ENCODE results near the gene PLEK2. TPM values are rescaled to one million over a fixed set of nuclear protein-coding genes. Genes with fewer than 3 reads are reported as not detected.

Gene PLEK2
- polyA plus RNA-seq, 1 donor from 2014 or later, result not detected

DNA sequence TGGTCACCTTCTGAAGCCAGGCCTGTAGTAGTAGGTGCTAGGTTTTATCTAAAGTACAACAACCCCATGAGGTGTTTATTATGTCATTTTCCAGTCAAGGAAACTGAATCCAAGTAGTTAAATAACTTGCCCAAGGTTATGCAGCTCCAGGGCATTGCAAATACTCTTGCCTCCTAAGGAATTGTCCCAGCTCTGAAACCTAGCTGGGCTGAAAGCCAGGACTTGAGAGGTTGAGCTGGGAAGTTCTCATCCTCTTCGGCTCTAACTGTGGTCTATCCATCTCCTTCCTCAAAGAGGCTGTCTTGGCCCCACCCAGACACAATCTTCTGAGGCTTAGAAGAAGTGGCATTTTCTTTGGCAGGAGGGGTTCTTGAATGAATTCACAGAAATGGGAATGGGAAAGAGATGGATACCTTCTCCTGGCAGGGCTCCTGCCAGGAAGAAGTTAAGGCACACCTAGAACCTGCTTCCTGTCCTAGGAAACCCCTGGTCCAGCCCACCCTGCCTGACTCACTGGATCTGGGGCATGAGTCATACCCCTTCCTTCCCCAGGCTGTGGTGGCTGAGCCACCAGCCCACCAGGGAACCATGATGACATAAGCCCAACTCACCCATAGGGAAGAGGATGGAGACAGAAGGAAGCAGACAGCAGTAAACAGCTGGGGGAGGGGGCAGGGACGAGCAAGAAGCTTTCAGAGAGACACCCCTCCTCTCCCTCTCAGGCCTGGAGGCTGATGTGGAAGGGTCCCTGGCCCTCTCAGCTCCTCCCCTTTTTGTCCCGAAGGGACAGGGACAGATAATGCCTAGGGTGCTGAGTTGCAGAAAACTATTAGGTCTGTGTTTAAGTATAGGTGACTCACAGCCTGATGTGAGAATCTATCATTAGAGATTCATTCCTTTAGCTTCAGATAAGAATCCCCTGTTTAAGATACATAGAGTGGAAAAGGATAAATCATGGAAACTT lies 2.1 kb upstream of the PLEK2 start:
- Histone ChIP-seq H3K79me2 (replicated peaks; ENCODE audit: insufficient read depth, low read length) (no peaks in the 10 kb centered on the region), H3K27me3 (ENCODE audit: insufficient read depth, low read depth, low read length) (peaks cover 17% of the 10 kb centered on the region), H3K36me3 (ENCODE audit: insufficient read depth, low read length) (no peaks in the 10 kb centered on the region), H3K9me2 (ENCODE audit: insufficient read depth, low read length) (no peaks in the 10 kb centered on the region), H3K4me2 (ENCODE audit: low read length) (no peak overlapping the region), H3F3A (ENCODE audit: insufficient read depth, low read length, poor library complexity, severe bottlenecking) (no peaks in the 10 kb centered on the region), H3K4me3 (ENCODE audit: low read length) (no peak overlapping the region), H4K20me1 (ENCODE audit: insufficient read depth) (no peaks in the 10 kb centered on the region), H3K9me3 (ENCODE audit: low read length) (no peaks in the 10 kb centered on the region), H3K27ac (ENCODE audit: low read length) (no peak overlapping the region), H3K9ac (ENCODE audit: low read length) (no peak overlapping the region), H2AFZ (ENCODE audit: low read depth, low read length) (no peak overlapping the region)
- TF ChIP-seq, protein P1, sequence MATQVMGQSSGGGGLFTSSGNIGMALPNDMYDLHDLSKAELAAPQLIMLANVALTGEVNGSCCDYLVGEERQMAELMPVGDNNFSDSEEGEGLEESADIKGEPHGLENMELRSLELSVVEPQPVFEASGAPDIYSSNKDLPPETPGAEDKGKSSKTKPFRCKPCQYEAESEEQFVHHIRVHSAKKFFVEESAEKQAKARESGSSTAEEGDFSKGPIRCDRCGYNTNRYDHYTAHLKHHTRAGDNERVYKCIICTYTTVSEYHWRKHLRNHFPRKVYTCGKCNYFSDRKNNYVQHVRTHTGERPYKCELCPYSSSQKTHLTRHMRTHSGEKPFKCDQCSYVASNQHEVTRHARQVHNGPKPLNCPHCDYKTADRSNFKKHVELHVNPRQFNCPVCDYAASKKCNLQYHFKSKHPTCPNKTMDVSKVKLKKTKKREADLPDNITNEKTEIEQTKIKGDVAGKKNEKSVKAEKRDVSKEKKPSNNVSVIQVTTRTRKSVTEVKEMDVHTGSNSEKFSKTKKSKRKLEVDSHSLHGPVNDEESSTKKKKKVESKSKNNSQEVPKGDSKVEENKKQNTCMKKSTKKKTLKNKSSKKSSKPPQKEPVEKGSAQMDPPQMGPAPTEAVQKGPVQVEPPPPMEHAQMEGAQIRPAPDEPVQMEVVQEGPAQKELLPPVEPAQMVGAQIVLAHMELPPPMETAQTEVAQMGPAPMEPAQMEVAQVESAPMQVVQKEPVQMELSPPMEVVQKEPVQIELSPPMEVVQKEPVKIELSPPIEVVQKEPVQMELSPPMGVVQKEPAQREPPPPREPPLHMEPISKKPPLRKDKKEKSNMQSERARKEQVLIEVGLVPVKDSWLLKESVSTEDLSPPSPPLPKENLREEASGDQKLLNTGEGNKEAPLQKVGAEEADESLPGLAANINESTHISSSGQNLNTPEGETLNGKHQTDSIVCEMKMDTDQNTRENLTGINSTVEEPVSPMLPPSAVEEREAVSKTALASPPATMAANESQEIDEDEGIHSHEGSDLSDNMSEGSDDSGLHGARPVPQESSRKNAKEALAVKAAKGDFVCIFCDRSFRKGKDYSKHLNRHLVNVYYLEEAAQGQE (IDR thresholded peaks at IDR 0.05; ENCODE audit: borderline replicate concordance), result no peak

- Histone ChIP-seq H3K79me2 (replicated peaks; ENCODE audit: insufficient read depth, low read length) (no peaks in the 10 kb centered on the region), H3F3A (ENCODE audit: insufficient read depth, low read length, poor library complexity, severe bottlenecking) (no peaks in the 10 kb centered on the region), H3K9me3 (ENCODE audit: low read length) (no peaks in the 10 kb centered on the region), H3K9ac (ENCODE audit: low read length) (no peak overlapping the region), H3K4me2 (ENCODE audit: low read length) (no peak overlapping the region), H3K27me3 (ENCODE audit: insufficient read depth, low read depth, low read length) (peaks cover 17% of the 10 kb centered on the region), H3K4me3 (ENCODE audit: low read length) (no peak overlapping the region), H4K20me1 (ENCODE audit: insufficient read depth) (no peaks in the 10 kb centered on the region), H3K27ac (ENCODE audit: low read length) (no peak overlapping the region), H3K36me3 (ENCODE audit: insufficient read depth, low read length) (no peaks in the 10 kb centered on the region), H3K9me2 (ENCODE audit: insufficient read depth, low read length) (no peaks in the 10 kb centered on the region), H2AFZ (ENCODE audit: low read depth, low read length) (no peak overlapping the region)
- TF ChIP-seq TAF1 (IDR thresholded peaks at IDR 0.05; ENCODE audit: low read depth) (no peak), CTCF (IDR thresholded peaks at IDR 0.05; ENCODE audit: poor library complexity, severe bottlenecking) (no peak), RAD21 (conservative IDR thresholded peaks at IDR 0.05) (no peak)
These were observed 595 bp downstream of the PLEK2 start for GRCh38 chr14:67411370-67411769.

DNA sequence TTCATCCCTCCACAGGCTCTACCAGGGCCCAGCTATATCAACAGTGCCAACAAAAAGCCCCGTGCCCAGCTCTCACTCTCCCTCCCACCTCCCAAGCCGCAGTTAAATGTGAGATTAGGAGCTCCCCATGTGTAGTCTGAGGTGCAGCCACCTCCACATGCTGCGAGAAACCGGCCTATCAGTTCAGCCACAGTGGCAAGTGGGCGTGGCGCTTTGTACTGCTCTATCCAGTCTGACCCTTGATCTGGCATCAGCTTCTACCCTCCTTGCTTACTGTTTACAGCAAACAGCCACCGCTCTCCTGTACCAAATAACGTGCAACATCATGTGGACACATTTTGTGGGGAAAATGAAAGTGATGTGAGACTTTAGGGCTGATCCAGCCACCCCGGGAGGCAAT lies 1.7 kb downstream of the PLEK2 start:
- Histone ChIP-seq H3K27ac (ENCODE audit: low read length) (no peak overlapping the region), H3K27me3 (ENCODE audit: insufficient read depth, low read depth, low read length) (peaks cover 17% of the 10 kb centered on the region), H3K9me2 (ENCODE audit: insufficient read depth, low read length) (no peaks in the 10 kb centered on the region), H3K4me3 (ENCODE audit: low read length) (no peak overlapping the region), H3K79me2 (replicated peaks; ENCODE audit: insufficient read depth, low read length) (no peaks in the 10 kb centered on the region), H3F3A (ENCODE audit: insufficient read depth, low read length, poor library complexity, severe bottlenecking) (no peaks in the 10 kb centered on the region), H3K9ac (ENCODE audit: low read length) (no peak overlapping the region), H4K20me1 (ENCODE audit: insufficient read depth) (no peaks in the 10 kb centered on the region), H2AFZ (ENCODE audit: low read depth, low read length) (no peak overlapping the region), H3K4me2 (ENCODE audit: low read length) (no peak overlapping the region), H3K36me3 (ENCODE audit: insufficient read depth, low read length) (no peaks in the 10 kb centered on the region), H3K9me3 (ENCODE audit: low read length) (no peaks in the 10 kb centered on the region)
- no peak for TF ChIP-seq MXI1 (conservative IDR thresholded peaks at IDR 0.05; ENCODE audit: poor library complexity, severe bottlenecking)
- TF ChIP-seq EP300 (conservative IDR thresholded peaks at IDR 0.05; ENCODE audit: poor library complexity, severe bottlenecking), result no peak
- no peak for TF ChIP-seq RAD21 (conservative IDR thresholded peaks at IDR 0.05)
- no peak for TF ChIP-seq TAF1 (IDR thresholded peaks at IDR 0.05; ENCODE audit: low read depth)
- TF ChIP-seq SMC3 (conservative IDR thresholded peaks at IDR 0.05; ENCODE audit: poor library complexity), result no peak
- no peak for TF ChIP-seq EZH2 (IDR thresholded peaks at IDR 0.05; ENCODE audit: borderline replicate concordance, insufficient read depth, low read length, poor library complexity, severe bottlenecking)
- no peak for TF ChIP-seq CTCF (IDR thresholded peaks at IDR 0.05; ENCODE audit: poor library complexity, severe bottlenecking)
- TF ChIP-seq, protein P1 (IDR thresholded peaks at IDR 0.05; ENCODE audit: borderline replicate concordance), result no peak
- no peak for TF ChIP-seq POLR2AphosphoS5 (IDR thresholded peaks at IDR 0.05)
